CD1c-positive myeloid dendritic cell (primary cell): ENCODE data around the gene NDUFA8.

Experiments used
- DNase-seq: peaks from one replicate; pipeline ENCODE4 v3.0.0-alpha.2; 2016; ENCODE audit errors: extremely low spot score

Gene NDUFA8

DNA sequence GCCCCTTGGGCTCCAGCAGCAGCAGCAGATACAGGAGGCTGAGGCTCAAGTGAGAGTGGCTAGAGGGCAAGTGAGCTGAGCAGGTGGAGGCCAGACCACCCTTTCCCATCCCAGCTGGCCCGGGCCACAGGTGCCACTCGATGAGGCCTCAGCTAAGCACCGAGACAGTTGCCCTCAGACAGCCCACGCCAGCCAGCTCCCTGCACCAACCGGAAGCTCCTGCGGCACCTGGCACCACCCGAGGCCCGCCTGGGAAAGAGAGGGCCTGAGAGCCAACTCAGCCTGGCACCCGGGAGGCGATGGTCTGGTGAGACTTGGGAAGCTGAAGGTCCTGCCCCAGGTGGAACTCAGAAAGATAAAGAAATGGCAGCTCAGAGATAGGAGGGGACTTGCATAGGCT is 38.2 kb downstream of the NDUFA8 start:
- DNase-seq = no peak

DNA sequence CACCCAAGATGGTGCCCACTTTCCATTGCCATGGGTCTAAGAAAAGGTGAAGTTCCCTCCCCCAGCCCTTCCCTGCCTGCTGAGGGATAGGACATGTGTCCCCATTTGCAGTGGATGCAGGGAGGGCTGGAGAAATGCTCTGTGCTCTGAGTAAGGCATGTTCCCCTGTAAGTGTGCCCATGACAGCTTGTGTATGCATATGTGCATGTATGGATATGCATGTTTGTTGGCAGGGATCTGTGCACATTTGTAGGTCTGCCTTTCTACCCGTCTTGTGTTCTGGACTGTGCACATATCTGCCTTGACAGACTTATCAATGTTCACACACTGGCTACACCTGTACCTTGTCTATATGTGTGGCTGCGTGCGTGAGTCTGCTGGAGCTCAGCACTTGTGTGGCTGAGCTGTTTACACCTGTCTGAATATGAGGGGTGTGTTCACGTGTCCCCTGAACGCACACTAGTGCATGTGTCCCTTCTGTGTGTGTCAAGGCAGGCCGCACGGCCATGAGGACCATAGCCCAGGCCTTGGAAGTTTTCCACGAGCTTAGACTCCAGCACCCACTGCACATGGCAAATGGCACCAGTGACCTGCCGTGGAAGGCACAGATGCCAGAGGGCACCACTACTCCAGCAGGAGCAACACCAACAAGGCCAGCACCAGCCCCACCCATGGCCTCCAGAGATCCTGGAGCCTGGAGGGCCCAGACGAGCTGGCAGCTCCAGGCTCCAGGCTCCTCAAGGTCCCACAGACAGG is 39.1 kb downstream of the NDUFA8 start:
- DNase-seq = no peak

DNA sequence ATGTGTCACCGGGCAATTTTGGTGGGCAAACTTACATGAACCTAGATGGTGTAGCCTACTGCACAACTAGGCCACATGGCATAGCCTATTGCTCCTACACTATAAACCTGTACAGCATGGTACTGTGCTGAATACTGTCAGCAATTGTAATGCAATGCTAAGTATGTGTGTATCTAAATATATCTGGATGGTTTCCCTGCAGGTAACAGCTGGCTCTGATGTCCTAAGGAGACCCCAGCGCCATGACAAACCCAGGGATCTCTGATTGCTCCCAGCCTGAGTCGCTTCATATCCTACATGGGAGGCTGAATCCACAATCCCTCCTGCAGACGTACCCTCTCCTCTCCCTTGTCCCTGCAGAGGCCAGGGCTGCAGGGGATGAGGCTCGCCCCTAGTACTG is 39.9 kb downstream of the NDUFA8 start:
- no peak for DNase-seq

DNA sequence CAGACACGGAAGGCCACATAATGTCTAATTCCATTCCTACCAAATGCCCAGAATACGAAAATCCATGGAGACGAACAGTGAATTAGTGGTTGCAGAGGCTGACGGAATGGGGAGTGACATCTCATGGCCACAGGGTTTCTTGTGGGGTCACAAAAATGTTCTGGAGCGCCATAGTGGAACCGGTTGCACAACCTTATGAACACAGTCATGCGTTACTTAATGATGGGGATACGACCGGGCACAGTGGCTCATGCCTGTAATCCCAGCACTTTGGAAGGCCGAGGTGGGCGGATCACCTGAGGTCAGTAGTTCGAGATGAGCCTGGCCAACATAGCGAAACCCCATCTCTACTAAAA is 40.4 kb downstream of the NDUFA8 start:
- DNase-seq = no peak

DNA sequence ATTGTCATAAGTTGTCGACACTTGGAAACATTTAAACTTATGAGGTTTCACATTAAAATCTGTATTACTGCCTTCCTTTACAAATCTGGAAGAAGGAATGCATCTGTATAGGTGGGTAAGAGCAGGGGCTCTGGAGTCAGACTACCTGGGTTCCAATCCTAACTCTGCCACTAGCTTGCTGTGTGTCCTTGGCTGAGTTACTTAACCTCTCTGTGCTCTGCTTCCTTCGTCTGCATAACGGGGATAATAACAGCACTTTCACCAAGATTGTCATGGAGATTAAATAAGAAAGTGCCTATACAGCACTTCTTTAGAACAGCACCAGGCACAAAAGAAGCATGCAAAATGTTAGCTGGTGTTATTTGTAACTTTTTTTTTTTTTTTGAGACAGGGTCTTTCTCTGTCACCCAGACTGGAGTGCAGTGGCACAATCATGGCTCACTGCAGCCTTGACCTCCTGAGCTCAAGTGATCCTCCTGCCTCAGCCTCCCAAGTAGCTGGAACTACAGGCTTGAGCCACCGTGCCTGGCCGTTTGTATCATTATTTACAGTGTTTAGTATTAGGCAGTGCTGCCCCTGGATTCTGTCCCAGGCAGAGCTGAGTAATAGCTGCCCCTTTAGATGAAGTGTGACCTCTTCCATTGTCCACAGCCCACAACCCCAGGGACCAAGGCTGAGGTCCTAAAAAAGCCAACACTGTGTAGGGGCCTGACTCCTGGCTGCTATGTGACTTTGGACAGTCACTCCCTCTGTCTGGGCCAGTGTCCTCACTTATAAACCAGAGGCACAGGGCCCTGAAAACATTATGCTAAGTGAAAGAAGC is 41.0 kb downstream of the NDUFA8 start:
- DNase-seq = no peak

DNA sequence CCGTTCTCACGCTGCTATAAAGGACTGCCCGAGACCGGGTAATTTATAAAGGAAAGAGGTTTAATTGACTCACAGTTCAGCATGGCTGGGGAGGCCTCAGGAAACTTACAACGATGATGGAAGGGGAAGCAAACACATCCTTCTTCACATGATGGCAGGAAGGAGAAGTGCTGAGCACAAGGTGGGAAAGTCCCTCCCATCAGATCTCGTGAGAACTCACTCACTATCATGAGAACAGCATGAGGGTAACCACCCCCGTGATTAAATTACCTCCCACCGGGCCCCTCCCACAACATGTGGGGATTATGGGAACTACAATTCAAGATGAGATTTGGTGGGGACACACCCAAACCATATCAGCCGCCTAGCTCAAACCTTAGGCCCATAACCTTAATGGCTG is 42.3 kb downstream of the NDUFA8 start:
- DNase-seq = peak; percentile 17

DNA sequence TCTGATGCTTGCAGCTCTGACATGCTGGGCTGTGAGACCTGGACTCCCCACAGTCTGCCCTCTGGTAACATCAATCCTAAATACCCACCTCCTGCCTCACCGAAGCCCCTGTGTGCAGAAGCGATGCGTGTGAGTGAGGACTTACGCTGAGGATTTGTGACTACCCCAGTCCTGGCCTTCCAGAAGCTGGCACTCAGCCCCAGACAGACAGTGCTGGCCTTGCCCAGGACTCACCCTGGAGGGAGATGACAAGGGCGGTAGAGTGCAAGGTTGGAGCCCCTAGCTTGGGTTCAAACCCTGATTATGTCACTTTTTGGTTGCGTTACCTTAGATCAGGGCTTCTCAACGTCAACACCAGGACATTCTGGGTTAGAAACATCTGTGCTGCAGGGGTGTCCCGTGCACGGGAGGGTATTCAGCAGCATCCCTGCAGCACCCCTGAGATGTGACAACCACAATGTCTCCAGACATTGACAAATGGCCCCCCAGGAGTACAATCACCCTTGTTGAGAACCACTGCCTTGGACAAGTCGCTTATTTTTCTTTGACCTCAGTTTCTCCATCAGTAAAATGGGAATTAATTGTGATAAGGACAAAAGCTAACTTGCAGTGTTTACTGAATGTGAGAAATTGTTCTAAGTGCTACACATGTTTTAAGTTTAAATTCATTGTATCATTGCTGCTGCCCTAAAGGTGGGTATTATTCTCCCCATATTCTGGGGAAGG is 43.0 kb downstream of the NDUFA8 start:
- DNase-seq = no peak

DNA sequence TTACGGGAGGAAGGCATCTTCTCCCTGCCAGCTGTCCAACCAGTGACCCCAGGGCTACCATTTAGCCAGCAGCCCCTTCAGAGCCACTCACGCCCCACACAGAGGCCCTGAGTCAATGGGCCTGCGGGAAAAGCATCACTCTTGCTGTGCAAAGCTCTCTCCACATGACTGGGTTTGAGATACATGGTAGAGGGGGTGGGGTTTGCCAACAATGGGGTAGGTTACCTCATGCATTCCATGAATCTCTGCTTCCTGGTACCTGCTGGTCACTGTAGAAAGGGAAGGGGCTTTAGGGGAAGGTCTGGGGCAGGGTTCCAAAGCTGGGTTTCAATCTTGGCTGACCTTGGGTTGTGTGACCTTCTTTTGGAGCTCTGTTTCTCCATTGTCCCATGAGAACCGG is 43.5 kb downstream of the NDUFA8 start:
- DNase-seq = no peak

DNA sequence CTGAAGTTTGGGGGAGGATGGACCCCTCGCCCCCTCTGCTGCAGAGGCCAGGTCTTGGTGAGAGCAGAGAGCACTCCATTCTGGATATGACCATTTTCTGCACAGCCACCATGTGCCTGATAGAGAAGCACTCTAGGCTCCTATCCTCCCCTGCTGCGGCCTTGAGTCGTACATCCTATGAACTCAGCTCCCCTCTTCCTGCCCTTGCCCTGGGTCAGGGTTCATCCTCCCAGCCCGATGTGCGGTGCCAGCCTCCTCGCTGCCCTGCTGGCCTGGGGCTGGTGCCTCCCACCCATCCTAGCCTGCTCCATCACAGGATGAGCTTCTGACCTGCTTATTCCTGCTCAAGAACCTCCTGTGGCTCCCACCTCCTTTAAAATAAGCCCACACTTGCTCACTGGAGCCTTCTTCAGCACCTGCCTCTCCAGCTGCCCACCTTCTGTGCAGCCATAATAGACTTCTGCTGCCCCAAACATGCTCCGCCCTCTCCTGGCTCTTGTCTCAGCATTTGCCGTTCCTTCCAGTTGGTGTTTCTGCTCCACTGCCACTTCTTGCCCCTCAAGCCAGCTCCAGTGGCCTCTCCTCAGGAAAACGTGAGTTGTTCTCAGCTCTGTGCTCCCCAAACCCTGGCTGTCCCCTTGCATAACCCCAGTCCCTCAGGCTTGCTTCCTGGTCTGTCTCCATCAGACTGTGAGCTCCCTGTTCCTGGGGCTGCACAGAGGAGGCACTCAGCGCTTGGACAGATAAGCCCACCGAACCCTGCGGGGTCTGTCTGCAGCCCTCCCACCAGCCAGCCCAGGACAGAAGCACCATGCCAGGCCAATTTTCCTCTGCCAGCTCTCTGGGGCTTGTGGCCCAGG is 44.2 kb downstream of the NDUFA8 start:
- no peak for DNase-seq

DNA sequence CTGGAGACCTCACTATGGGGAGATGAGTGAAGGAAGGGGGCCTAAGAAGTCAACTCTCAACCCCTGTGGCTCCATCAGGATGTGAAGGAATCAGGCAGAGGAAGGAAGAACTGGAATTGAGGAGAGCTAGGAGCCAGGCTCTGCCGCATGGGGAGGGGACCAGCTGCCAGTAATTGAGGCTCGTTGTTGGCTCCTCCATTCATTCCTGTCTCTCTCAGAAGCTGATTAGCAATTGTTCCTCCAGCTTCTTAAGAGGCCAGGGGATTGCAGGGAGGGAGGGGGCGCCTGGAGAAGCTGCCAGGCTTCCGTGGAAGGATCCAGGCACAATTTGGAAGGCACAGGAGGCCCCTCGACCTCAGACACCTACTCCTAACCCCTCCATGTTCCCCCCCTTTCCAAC is 46.0 kb downstream of the NDUFA8 start:
- no peak for DNase-seq

DNA sequence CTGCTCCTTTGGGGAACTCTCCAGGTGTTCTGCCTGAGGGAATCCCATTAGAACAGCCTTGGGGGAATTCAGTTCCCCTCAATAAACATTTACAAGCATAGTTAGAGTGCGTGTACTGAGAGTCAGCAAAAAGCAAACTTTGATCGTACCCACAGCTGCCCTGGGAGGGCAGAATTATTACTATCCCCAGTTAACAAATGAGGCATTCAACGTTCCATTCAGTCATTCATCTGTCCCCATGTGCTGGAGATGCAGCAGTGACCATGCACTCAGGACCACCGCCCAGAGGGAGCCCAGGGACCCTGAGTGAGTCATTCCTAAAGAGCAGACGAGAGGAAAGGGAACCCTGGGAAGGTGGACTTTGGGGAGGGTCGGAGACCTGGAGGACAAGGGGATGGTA is 47.3 kb downstream of the NDUFA8 start:
- DNase-seq = no peak

DNA sequence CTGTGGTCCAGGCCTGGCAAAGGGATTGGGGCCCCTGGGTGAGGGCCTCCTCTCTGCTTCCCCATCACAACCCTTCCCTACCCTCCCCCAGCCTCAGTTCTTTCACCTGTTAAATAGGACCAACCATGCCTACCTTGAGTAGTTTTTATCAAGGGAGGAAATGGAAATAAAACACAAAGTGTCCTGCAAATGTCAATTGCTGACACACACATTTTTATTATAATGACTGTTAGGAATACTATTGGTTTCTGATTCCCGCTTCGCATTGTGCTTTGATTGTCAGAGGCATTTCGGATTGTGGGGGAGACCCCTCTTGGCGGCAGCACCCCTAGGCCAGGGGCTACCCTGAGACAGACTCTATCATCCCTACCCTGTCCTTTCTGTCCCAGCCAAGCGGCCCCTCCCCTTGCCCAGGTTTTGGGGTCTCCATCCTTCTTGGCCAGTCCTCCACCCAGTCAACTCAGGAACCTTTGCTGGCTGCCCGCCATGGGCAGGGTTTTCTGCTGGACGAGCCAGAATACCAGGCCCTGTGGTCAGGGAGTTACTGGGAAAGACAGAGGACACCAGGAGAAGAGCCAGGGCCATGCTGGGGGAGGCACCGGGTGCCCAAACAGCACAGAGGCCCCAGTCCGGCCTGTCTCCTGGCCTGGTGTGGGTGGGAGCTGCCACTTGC is 48.0 kb downstream of the NDUFA8 start:
- DNase-seq = no peak

DNA sequence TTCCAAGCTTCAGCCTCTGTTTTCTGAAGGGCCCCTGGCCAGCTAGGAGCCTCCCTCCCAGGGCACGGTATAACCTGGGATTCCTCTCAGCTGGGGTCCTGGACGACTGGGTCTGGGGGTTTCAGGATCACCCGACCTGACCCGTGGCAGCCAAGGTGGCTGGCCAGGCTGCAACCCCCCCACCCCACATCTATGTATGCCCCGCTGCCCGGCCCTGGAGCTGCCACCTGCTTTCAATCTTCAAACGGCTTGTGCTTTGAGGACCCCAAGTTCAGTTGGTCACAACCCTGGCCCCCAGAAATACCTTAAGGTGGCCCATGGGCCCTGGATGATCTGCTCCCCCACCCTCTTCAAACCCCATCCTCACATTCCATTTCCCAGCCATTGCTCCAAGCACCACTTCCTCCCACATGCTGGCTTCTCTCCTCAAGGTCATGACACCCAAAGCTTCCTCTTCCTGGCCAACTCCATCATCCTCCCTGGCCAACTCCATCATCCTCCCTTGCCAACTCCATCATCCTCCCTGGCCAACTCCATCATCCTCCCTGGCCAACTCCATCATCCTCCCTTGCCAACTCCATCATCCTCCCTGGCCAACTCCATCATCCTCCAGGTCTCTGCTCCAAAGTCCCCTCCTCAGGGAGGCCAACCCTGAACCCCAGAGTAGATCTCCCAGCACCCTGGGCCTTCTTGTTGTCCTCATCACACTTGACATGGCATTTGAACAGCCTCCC is 49.3 kb downstream of the NDUFA8 start:
- DNase-seq = no peak

DNA sequence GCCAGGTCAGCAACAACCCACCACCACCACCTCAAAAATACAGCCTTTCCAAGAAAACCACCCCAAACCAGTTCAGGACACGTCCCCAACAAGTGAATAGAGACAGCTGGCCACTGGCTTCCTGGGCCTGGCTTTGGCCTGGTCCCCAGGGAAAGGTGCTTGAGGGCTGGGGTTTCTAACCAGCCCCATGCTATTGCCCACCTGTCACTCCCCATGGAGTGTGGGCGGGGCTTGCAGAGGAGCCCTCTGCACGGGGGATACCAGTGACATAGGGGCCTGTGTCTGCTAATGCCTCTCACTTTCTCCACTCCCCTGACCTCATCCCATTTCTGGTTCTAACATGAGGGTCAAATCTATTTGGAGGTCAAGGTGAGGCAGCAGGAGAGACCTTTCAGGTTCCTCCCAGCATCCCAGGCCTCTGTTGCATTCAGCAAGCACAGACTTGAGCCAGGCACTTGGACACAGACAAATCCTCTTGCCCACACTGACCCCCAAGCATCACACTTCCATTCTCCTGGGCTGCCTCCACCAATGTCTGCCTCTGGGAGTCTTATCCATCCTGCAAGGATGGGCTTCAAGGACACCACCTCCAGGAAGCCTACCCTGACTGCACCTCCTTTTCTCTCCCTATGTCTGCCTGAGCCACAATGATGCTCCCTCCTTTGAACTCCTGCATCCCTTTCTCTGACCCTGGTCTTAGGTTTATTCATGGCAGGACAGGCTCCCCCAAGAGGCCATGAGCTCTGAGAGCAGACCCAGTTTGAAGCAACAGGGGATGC is 50.4 kb downstream of the NDUFA8 start:
- no peak for DNase-seq

DNA sequence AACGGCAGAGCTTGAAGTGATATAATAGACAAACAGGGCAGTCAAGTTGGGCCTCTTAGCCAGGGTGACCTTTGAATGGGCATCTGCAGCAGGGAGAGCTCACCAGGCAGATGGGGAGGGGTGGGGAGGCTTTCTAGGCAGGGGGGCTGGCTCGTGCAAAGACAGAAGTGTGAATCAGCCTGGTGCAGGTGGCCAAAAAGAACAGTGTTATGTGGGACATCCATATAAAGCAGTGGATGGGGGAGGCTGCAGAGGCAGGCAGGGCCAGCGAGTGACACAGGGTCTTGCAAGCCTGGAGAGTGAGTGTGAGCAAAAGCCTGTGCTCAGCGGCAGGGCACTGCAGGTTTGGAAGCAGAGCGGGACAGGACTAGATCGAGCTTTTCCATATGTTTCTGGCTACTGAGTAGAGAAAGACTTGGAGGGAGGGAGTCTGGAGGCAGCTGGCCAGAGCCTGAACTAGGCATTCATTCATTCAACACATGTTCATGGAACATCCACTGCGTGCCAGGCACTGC is 52.2 kb downstream of the NDUFA8 start:
- no peak for DNase-seq

DNA sequence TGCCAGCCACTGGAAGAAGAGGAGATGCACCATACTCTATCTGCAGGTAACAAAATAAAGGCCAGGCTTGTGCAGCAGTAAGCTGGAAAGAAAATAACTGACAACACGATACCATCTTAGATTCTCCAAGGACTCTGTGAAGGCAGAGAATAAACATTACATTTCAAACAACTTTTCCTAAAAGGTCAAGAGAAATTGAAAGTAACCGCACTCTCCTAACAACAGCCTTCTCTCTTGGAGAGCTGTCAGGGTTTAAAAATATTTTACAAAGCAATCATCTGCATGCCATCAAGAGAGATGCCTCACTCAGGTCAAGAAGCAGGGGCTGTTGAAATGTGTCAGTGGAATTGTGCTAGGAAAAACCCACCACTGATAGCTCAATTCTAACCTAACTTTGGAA is 53.0 kb downstream of the NDUFA8 start:
- DNase-seq = no peak

DNA sequence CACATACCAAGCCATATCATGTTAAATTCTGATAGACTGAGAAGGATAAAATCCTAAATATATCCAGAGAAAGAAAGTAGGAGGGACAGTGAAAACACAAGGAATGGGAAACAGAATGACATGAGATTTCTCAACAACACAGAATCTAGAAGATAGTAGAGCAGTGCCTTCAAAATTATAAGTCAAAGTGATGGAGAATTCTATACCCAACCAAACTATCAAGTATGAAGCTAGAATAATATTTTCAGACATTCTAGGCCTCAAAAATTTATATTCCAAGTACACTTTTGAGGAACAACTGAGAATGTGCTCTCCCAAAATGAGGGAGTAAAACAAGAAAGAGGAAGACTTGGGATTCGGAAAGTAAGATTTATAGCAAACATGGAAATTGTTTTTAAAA is 55.6 kb downstream of the NDUFA8 start:
- no peak for DNase-seq

DNA sequence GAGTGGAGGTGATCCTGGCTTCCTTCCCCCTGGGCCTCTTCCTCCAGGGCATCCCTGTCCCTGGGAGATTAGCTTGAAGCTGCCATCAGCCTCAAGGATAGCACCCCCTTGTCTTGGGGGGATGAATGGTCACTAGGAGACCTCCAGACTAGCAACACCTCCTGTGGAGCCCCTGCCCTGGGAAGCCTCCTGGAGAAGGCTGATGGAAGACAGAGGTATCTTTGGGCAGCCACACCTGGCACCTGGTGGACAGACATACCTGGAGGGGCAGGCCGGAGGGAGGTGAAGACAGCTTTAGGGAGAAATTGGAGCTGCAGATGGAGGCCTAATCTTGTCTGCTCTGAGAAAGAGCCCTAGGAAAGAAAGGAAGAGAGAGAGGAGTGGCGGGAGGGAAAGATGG is 57.4 kb downstream of the NDUFA8 start:
- DNase-seq = no peak

DNA sequence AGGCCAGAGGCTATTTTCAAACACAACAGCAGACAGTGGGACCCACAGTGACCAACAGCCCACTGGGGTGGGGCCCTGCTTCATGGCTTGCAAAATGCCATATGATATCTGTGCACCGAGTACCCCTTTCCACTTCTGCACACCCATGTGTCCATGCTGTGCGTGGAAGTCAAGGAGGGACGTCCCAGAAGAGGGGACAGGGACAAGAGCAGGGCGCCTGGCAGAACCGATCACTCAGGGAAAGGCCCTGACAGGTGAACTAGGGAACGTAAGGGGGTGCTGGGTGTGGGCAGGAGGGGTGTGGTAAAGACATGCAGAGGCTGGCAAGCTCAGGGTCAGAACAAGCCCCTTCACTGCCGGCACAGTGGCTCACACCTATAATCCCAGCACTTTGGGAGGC is 58.8 kb downstream of the NDUFA8 start:
- DNase-seq = no peak
